Liver (tissue), 3 donors: ENCODE measurements around the gene ATP6V1F.

Source experiments
- CTCF ChIP-seq: fragments of 150-350 bp; IDR thresholded peaks from 2 replicates; pipeline ENCODE4 v1.5.1; 2017; ENCODE audit warnings: improper control_type of control experiment, low read depth, low read length; ENCODE audit not compliant: missing input control
- FOXA1 ChIP-seq: IDR thresholded peaks from 2 replicates; pipeline ENCODE4 v1.6.1; 2016; ENCODE audit warnings: antibody characterized with exemption
- HNF4G ChIP-seq: IDR thresholded peaks from 2 replicates; pipeline ENCODE4 v1.6.1; 2016; ENCODE audit warnings: antibody characterized with exemption
- MAX ChIP-seq: IDR thresholded peaks from 2 replicates; pipeline ENCODE4 v1.6.1; 2016; ENCODE audit warnings: antibody characterized with exemption
- RAD21 ChIP-seq, 2 donors: IDR thresholded peaks; 2 replicates each; pipeline ENCODE4 v1.6.1; 2016; ENCODE audit warnings: antibody characterized with exemption in 2 of 2, mild to moderate bottlenecking in 2 of 2
- REST ChIP-seq: IDR thresholded peaks from 2 replicates; pipeline ENCODE4 v1.6.1; 2016; ENCODE audit warnings: antibody characterized with exemption, mild to moderate bottlenecking
- donor health status: healthy.
- donor health status: healthy.

GRCh38 chr7:128891942-128892269, 29.2 kb downstream of the ATP6V1F start:
- TF ChIP-seq FOXA1 (no peak), MAX (no peak), CTCF (no peak), RAD21 (IDR thresholded peaks at IDR 0.05) (no peak), HNF4G (no peak), REST (no peak)
